Measurements from ENCODE around the gene POLE2. TPM values are rescaled to one million over a fixed set of nuclear protein-coding genes. Genes with fewer than 3 reads are reported as not detected.

Gene POLE2
- total RNA-seq, 1 experiment from 2014 or later, result 17.4 TPM

DNA sequence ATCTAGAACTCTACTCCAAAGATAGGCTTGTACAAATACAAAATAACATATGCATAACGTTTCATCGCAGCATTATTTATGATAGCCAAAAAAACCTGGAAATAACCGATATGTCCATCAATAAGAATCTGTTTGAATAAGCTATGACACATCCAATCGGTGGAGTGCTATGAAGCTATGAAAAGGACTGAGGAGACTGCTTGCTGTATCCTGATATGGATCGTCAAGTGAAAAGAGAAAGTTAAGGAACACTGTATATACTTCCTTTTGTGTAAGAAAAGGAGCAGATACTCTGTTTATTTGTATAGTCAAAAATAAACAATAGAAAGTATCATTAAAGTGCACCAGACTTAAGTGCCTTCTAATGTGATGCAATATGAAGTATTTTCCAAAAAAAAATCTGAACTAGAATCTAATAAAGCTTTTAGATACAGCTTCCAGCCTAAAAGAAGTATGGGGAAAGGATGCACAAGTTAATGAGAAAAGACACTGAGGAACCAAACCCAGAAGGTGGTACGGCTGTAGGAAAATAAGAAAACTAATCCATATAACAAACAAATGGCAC, 4.3 kb upstream of the POLE2 start:
- Histone ChIP-seq H3K4me3 (ENCODE audit: low read depth in 2 of 2, low read length in 2 of 2) (peak overlapping the region; percentile 60 to 72), H3K4me1 (ENCODE audit: control insufficient read depth, insufficient read depth, low read length) (peaks cover 12% of the 10 kb centered on the region), H3K27ac (ENCODE audit: low read length) (peak overlapping the region; percentile 93), H3K36me3 (ENCODE audit: control insufficient read depth, insufficient read depth, low read length) (no peaks in the 10 kb centered on the region; the same call in 1 of the 2 replicates), H3K9me3 (ENCODE audit: control insufficient read depth, insufficient read depth, low read depth, low read length) (no peaks in the 10 kb centered on the region), H3K27me3 (ENCODE audit: control insufficient read depth, insufficient read depth, low read length) (no peaks in the 10 kb centered on the region)
- POLR2A ChIA-PET, result interaction anchor here (0.6 kb wide), 1 partner anchor 66 kb away, joined by 5 read pairs; no protein-coding TSS in a partner anchor
- TF ChIP-seq, protein P1, sequence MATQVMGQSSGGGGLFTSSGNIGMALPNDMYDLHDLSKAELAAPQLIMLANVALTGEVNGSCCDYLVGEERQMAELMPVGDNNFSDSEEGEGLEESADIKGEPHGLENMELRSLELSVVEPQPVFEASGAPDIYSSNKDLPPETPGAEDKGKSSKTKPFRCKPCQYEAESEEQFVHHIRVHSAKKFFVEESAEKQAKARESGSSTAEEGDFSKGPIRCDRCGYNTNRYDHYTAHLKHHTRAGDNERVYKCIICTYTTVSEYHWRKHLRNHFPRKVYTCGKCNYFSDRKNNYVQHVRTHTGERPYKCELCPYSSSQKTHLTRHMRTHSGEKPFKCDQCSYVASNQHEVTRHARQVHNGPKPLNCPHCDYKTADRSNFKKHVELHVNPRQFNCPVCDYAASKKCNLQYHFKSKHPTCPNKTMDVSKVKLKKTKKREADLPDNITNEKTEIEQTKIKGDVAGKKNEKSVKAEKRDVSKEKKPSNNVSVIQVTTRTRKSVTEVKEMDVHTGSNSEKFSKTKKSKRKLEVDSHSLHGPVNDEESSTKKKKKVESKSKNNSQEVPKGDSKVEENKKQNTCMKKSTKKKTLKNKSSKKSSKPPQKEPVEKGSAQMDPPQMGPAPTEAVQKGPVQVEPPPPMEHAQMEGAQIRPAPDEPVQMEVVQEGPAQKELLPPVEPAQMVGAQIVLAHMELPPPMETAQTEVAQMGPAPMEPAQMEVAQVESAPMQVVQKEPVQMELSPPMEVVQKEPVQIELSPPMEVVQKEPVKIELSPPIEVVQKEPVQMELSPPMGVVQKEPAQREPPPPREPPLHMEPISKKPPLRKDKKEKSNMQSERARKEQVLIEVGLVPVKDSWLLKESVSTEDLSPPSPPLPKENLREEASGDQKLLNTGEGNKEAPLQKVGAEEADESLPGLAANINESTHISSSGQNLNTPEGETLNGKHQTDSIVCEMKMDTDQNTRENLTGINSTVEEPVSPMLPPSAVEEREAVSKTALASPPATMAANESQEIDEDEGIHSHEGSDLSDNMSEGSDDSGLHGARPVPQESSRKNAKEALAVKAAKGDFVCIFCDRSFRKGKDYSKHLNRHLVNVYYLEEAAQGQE (IDR thresholded peaks at IDR 0.05; ENCODE audit: insufficient read depth in 1 of 2, low read depth in 2 of 2, low read length in 1 of 2), result no peak
- TF ChIP-seq, protein P2, sequence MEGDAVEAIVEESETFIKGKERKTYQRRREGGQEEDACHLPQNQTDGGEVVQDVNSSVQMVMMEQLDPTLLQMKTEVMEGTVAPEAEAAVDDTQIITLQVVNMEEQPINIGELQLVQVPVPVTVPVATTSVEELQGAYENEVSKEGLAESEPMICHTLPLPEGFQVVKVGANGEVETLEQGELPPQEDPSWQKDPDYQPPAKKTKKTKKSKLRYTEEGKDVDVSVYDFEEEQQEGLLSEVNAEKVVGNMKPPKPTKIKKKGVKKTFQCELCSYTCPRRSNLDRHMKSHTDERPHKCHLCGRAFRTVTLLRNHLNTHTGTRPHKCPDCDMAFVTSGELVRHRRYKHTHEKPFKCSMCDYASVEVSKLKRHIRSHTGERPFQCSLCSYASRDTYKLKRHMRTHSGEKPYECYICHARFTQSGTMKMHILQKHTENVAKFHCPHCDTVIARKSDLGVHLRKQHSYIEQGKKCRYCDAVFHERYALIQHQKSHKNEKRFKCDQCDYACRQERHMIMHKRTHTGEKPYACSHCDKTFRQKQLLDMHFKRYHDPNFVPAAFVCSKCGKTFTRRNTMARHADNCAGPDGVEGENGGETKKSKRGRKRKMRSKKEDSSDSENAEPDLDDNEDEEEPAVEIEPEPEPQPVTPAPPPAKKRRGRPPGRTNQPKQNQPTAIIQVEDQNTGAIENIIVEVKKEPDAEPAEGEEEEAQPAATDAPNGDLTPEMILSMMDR (IDR thresholded peaks at IDR 0.05), result no peak
- TF ChIP-seq SIN3A (IDR thresholded peaks at IDR 0.05; ENCODE audit: borderline replicate concordance, insufficient read depth, low read depth, low read length) (no peak), POLR2AphosphoS5 (IDR thresholded peaks at IDR 0.05; ENCODE audit: low read depth, low read length) (no peak), TCF7L2 (IDR thresholded peaks at IDR 0.05; ENCODE audit: low read depth, low read length) (no peak)
- intact Hi-C loops (cut with micrococcal nuclease; ENCODE audit: unreplicated experiment), result loop anchor here (5.0 kb wide), 1 partner anchor 75 kb away; the partner anchor contains the start of gene KLHDC2
- no TSS peak for BruUV-seq (replicated peaks)
- DNase-seq (ENCODE audit: low read depth, low spot score) (no peak), ATAC-seq (no peak)
- CTCF ChIA-PET, result interaction anchor here (0.6 kb wide), 1 partner anchor 75 kb away, joined by 9 read pairs; no protein-coding TSS in a partner anchor
- in situ Hi-C loops (cut with HindIII; ENCODE audit: low pct_unique_long_range_greater_than_20kb, low sequenced_read_pairs), result no loop called here

DNA sequence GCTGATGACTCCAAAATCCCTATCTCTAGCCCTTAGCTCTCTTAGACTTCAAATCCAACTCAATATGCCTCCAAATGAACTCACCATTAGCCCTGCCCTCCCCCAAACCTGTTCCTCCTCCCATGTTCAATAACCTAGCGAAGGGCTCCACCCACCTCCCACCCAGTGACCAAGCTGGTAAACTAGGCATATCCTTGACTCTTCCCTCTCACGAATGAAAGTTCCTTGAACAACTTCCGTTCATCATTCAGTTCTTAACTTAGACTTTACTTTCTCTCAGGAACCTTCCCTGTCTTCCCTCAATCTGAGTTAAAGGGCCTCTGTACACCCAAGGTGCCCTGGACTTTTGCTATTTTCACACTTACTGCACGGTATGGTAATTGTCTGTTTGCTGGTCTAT, 3.0 kb upstream of the POLE2 start:
- BruUV-seq (replicated peaks), result no TSS peak
- TF ChIP-seq, protein P2 (IDR thresholded peaks at IDR 0.05), result no peak
- no peak for TF ChIP-seq SIN3A (IDR thresholded peaks at IDR 0.05; ENCODE audit: borderline replicate concordance, insufficient read depth, low read depth, low read length)
- no peak for TF ChIP-seq TCF7L2 (IDR thresholded peaks at IDR 0.05; ENCODE audit: low read depth, low read length)
- TF ChIP-seq, protein P1 (IDR thresholded peaks at IDR 0.05; ENCODE audit: insufficient read depth in 1 of 2, low read depth in 2 of 2, low read length in 1 of 2), result no peak
- TF ChIP-seq POLR2AphosphoS5 (IDR thresholded peaks at IDR 0.05; ENCODE audit: low read depth, low read length), result no peak
- in situ Hi-C loops (cut with HindIII; ENCODE audit: low pct_unique_long_range_greater_than_20kb, low sequenced_read_pairs) (no loop called here), intact Hi-C loops (cut with micrococcal nuclease; ENCODE audit: unreplicated experiment) (loop anchor here (5.0 kb wide), 1 partner anchor 76 kb away; the partner anchor contains the start of gene KLHDC2)
- Histone ChIP-seq H3K27me3 (ENCODE audit: control insufficient read depth, insufficient read depth, low read length) (no peaks in the 10 kb centered on the region), H3K36me3 (ENCODE audit: control insufficient read depth, insufficient read depth, low read length) (no peaks in the 10 kb centered on the region; the same call in 1 of the 2 replicates), H3K9me3 (ENCODE audit: control insufficient read depth, insufficient read depth, low read depth, low read length) (no peaks in the 10 kb centered on the region), H3K27ac (ENCODE audit: low read length) (peak overlapping the region; percentile 93), H3K4me3 (ENCODE audit: low read depth in 2 of 2, low read length in 2 of 2) (peak overlapping the region in 1 of 2 experiments; percentile 72; a peak in 1 of 4 replicates), H3K4me1 (ENCODE audit: control insufficient read depth, insufficient read depth, low read length) (peaks cover 17% of the 10 kb centered on the region)
- DNase-seq (ENCODE audit: low read depth, low spot score) (no peak), ATAC-seq (no peak; the same call in 1 of the 2 replicates)
- POLR2A ChIA-PET, result no interaction called here
- CTCF ChIA-PET, result no interaction called here

Data from Panc1 (cell line).